M059J (cell line): ENCODE measurements around the gene SLC25A51. TPM values are rescaled to one million over a fixed set of nuclear protein-coding genes. Genes with fewer than 3 reads are reported as not detected.

Experiments used
- DNase-seq: peaks from one replicate; pipeline ENCODE4 v3.0.0-alpha.2; 2012; ENCODE audit warnings: low read depth
- total RNA-seq: library from RNA; depleted of rRNA; stranded (reverse); fragments of >200 nt; shearing (Covaris generic); gene quantifications from 2 replicates; pipeline ENCODE4 v1.2.3, GENCODE V29; 2014

Gene SLC25A51
- total RNA-seq, 1 experiment from 2014 or later, result 40.4 TPM

- DNase-seq, result no peak
These were observed 33.4 kb upstream of the SLC25A51 start for GRCh38 chr9:37937366-37937765.

DNA sequence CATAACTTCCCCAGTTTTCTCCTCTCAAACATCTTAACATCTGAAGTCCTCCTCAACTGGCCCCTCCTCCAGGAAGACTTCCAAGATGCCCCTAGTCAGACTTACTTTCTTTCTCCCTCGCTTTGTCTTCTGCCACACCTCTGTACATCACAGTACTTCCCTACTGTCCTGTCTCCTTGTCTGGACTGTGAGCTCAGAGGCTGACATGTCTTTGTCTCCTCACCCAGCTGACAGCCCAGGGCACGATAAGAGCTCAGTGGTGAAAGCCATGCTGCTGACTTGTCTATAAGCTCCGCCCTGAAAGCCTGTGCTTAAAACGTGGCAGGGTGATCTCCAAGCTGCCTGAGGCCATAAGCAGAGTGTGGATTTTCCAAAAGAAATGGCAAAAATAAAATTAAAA is 33.0 kb upstream of the SLC25A51 start:
- peak; percentile 85 for DNase-seq

DNA sequence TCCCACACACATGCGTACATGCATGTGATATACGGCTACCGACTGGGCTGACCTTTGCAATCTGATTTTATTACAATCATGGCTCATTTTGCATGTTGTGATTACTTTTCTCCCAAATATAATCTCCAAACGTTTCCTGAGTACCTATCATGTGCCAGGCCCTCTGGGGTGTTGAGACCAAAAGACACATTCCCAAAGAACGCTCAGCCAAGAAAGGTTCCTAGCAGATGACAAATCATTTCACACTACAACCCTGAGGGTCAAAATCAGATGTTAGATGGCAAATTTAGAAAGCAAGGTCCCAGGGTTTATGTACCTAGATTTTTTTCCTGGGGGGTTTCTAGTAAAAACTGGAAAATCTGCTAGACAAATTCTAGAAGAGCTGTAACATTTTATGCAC is 32.4 kb upstream of the SLC25A51 start:
- DNase-seq, result peak; percentile 45

- DNase-seq, result no peak
These were observed 31.2 kb upstream of the SLC25A51 start for GRCh38 chr9:37935096-37935495.

DNA sequence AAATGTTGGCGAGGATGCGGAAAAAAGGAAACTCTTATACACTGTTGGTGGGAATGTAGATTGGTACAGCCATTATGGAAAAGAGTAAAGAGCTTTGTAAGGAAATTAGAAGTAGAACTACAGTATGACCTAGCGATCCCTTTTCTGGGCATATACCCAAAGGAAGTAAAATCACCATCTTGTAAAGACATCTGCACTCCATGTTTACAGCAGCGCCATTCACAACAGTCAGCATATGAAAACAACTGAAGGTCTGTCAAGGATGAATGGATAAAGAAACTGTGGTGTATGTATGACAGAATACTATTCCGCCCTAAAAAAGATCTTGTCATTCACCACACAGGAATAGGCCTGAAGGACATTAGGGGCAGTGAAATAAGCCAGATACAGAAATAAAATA is 27.7 kb upstream of the SLC25A51 start:
- DNase-seq, result peak; percentile 75

DNA sequence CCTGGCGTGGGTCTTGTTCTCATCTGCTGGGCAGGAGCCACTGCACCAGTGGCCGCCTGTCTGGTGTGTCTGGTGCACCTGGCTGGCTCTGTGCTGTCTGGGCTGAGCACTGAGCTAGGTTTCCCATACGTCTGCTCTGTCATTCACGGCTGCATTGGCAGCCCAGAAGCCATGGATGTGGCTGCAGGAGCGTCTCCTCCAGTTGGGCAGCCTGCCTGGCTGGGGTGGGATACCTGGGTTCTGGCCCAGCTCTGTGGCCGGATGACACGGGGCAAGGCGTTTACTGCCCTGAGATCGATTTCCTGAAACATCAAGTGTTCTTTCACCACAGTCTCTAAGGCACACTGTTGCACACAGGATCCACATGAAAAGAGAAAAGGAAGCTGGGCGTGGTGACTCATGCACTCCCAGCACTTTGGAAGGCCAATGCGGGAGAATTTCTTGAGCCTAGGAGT is 25.5 kb upstream of the SLC25A51 start:
- DNase-seq, result peak; percentile 95

DNA sequence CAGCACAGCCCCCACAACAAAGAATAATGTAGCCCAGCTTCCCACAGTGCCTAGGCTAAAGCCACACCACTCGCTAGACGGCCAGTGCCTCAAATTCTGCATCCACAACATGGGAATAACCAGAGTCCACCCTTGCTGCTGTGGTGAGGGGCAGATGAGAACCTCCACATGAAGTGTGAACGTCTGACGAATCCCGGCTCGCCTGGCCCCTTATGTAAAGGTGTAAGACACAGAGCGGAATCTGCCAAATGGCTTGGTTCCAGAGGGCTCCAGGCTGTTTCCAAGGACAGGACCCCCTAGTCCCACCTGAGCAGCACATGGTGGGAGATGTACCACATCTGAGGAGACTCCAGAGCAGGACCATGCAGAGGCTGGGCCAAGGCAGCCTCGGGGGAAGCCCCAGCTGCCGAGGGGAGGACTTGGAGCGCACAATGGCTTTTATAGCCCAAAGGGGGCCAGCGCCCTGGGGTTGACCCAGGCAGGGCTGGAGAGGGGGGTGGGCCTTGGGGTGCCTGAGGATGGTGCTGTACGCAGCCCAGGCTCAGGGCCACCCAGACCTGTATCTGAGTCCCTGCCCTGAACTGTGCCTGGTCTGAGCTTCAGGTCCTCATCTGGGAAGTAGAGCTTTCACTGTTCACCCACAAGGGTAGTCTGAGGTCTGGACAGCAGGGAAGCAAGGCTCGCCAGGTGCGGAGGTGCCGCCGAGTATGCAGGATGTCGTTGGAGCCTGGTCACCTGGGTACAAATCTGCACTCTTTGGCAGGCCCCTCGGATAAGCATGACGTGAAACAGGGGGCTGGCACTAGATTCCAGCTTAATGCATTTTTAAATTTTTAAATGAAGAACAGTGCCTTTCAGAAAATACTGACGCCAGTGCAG is 24.9 kb upstream of the SLC25A51 start:
- no peak for DNase-seq

- no peak for DNase-seq
These were observed 23.9 kb upstream of the SLC25A51 start for GRCh38 chr9:37927601-37928551.

DNA sequence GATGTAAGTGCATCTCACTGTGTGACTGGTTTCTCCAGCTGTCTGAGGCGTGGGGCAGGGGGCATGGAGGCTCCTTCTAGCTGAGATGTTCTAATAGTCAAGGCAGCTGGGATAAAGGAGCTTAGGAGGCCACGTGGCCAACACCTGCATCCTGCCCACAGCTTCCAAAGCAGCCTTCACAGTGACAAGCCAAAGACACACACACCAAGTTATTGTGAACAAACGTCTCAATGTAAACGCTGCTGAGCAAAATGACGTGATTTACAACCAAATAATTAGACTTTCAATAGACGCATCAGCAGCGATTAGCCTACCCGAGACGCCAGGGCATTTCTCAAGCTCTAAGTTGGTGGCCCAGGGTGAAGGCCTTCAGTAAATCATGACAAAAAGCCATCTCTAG is 23.2 kb upstream of the SLC25A51 start:
- no peak for DNase-seq

DNA sequence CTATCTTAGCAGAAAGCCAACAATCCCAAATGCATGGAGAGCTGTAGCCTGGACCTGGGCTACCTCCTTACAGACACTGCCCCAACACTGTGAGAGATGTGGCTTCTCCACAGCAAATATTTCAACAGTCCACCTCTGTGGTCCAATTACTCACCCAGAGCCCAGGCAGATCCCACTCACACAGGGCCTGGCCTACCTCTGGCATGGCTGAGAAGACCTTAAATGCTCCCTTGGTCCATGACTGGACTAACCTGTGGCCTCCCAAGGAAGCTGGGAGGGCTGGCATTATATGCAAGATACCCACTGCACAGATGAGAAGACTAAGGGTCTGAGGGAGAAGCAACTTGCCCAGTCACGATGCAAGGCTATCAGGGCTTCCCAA is 22.8 kb upstream of the SLC25A51 start:
- DNase-seq, result peak; percentile 76

DNA sequence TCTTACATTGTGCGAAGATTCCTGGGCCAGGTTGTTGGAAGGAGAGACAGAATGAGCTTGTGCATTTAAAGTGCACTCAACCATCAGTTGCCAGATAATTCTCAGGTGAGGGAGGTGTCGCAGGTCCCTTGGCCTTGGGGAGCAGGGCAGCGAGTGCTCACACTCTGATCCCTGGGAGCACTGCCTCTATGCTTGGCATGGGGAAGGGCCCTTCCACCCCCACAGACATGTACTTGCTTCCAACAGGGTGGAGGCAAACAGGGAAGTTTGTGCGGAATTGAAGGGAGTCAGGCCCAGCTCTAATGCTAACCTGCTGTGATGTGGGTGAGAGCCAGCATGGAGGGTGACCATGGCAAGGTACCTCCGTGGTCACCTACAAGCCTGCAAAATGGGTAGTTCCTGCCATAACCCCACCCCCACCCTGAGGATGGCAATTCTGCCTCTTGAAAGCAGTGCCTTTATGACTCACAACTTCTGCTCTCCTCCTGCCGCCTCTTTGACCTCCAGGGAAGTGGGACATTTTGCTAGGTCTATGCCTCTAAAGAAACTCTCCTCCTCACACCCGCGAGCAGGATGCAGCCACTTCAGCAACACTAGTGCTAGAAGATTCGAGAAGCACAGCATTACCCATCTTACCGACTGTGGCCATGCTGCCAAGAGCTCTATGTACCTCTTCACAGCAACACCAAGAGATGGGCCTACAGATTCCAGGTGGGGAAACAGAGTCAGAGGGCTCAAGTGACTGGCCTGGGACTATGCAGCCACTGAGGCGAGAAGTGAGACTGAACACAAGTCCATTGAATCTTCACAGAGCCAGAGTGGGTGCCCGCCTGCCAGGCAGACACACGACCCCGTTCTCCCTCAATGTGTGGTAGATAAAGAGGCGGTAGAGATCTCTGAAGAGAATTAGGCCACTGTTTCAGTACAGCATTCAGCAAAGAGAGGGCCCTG is 22.1 kb upstream of the SLC25A51 start:
- peak; percentile 79 for DNase-seq

DNA sequence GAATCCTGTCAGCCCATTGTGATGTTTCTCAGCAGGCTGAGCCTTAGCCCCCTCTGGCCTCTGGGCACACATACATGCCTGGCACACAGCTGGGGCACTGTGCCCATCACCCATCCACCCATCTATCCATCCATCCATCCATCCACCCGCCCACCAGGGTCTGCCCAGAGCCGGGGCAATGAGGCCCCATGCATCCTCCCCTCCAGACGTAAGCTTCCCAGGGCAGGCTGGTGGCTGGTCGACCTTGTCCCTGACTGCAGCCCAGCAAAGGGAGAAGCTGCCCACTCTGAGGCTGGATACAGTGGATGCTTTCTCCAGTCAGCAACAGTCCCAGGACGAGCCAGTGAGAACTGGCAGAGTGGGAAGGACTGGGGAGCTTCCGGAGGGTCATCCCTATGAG is 21.1 kb upstream of the SLC25A51 start:
- no peak for DNase-seq

DNA sequence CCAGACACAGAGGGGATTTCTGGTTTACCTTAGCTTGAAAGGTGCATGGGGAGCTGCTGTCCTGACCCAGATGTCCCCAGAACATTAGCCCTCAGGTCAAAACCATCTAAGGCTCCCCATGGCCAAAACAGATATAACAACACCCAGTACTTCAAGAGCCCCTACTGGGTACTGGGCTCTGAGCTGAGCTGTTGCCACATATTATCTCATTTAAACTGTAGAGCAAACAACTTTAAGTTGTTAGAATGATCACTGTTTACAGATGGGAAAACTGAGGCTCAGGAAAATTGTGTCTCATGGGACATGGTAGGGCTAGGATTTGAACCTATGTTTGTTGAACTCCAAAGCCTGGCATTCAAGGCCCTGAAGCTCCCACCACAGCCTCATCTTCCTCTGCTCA is 20.6 kb upstream of the SLC25A51 start:
- DNase-seq, result no peak

DNA sequence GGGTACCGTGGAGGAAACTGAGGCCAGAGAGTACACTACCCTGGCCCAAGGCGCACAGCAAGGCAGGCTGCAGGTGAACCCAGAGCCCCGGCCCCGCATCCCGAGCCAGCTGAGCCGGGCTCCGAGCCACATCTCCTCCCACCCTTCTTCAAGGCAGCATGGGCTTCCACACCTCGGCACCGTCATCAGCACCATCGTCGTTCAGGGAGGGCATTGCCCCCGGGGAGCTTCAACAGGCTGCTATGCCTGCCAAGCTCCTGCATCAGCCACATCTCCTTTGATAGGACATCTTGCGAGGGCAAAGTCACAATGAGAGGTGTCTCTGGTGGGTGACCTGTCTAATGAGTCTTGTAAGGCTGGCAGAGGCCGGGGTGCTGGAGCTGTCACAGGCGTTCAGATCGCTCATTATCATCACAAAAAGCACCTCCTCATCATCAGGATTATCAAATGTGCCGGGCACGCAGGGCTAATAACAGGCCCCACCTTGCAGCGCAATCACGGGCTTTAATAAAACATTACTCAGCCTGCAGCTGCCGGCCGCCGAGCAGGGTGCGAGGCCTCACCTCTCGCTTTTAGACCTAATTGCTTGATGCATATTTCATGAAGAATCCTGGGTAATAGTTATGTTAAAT is 20.0 kb upstream of the SLC25A51 start:
- DNase-seq, result no peak

DNA sequence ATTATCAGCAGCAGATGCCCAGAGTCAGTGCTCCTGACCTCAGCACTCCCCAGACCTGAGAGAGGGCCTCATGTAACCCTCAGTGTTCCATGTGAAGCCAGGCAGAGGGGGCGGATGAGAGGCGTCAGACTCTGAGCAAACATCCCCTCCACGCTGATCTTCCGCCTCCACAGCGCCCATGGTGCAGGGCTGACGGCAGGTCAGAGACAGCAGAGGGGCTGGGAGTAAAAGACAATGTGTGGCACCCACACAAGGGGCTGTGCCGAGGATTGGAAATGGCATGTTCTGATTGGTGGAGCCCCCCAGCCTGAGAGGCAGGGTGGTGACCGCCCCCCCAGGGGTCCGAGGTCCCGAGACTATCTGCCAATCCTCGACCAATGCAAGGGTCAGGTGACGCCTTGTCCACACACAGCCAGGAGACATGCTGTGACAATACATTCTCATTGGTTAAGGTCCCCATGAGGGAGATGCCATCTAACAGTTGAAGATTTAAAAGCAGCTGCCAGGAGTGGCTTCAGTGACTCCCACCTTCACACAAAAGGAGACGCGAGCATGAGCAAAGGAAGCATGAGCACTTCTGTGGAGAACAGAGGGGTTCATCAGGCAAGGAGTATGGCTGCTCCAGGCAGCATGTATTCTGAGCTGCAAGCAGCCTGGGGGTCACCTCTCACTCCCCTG is 19.3 kb upstream of the SLC25A51 start:
- no peak for DNase-seq

DNA sequence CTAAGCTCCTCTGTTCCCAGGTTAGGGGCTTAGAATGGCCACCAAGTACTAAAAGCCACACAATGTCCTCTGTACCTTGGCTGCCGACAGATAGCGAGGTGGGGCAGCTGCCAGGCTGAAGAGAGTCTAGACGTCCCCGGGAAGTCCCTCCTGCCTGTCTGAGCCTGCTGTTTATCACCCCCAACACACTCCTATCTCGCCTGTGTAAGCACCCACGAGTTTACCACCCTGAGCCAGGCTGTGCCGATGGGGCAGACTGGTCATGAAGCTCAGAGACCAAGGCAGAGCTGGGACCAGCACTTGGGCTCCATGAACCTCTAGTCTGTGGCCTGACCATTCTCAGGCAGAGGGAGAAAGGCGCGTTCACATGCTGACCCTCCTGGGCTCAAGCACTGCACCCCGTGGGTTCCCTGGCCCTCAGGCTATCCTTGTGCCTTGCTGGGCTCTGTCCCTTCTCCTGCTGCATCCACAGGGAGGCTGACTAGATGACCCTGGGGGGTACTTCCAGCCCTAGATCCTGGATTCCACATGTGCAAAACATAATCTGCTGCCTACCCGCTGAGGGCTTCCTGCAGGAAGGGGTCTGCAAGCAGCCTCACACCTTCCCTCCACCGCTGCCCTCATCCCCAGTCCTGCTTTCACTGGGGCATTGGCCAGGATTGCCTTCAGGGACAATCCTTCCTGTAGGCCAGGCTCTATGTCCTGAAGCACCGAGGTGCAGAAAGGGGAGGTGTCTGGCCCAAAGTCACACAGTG is 18.6 kb upstream of the SLC25A51 start:
- DNase-seq, result no peak

DNA sequence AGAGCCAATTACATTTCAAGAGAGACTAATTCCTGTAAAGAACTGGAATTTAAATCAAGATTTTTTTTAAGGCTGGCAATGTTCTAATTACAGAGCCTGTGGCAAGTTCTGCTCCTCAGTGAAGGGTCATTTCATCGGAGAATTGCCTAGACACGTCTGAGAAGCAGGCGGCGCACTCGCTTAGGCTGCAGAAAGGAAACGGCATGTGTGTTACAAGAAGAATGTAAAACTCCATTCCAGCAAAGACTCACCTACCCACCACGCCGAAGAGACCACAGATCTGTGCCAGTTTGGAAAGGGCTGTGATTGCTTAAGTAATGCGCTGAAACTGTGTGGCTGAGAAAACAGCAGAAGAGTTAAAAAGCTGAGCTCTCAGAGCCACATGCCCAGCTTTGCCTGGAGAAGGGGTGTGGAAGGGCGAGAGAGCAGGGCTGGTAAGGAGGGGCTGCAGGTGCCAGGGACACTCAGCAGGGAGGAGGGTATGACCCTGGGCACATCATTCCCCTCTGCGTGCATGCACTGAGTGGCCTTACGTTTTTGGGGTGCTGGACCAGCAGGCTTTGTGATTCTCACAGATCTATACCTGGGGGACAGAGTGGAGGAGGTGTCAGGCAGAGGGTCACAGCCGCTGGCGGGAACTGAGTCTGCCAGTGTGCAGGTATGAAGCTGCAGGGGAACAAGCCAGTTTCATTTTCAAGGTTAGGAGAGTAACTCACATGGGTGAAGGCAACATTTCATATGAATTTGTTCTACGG is 17.8 kb upstream of the SLC25A51 start:
- no peak for DNase-seq

- no peak for DNase-seq
These were observed 17.2 kb upstream of the SLC25A51 start for GRCh38 chr9:37921168-37921510.
